NCI-H345 treated with DMSO at 0.1 percent for 48 hours (cell line): ENCODE measurements around the gene DOCK6.
"Not testable (repeated sequence)": the region's sequence is repeated elsewhere in the genome, so short reads cannot be mapped to it uniquely, and the experiment has no call there.

Experiments
- DNase-seq: peaks from one replicate; lab custom pipeline; 2025; ENCODE audit not compliant: unreplicated experiment; lab: John Stamatoyannopoulos, UW

The DOCK6 gene

GRCh38 chr19:11199517-11199916 is 62.8 kb downstream of the DOCK6 start:
- DNase-seq = no peak

DNA sequence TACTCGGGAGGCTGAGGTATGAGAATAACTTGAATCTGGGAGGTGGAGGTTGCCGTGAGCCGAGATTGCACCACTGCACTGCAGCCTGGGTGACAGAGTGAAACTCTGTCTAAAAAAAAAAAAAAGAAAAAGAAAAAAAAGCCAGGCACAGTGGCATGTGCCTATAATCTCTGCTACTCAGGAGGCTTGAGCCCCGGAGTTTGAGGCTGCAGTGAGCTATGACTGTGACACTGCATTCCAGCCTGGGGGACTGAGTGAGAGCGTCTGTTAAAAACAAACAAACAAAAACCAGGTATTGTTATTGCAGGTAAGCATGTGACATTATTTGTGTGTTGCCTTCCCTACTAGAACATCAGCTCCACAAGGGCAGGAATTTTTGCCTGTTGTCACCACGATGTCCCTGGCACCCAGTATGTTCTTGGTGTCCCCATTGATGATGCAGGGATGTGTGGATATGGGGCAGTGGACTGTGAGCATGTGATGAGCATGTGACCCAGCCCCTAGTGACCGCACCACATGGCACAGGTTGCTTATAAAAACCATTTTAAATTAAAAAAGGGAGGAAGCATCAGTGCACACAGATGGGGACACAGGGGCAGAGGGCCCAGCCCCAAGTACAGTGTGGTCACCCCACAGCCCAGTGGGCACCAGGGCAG is 63.4 kb downstream of the DOCK6 start:
- DNase-seq = no peak

DNA sequence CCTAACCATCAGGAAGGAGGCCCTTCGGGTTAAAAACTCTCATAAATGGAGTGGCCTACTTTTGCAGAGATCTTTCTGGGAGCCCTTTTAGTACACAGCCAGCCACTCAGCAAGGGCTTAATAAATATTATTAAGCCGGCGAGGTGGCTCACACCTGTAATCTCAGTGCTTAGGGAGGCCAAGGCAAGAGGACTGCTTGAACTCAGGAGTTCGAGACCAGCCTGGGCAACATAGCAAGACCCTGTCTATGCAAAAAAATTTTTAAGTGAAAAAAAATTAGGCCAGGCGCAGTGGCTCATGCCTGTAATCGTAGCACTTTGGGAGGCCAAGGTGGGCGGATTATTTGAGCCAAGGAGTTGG is 64.2 kb downstream of the DOCK6 start:
- DNase-seq = no peak

- DNase-seq = peak; percentile 3
Measured at GRCh38 chr19:11197291-11198174, 64.8 kb downstream of the DOCK6 start, which contains the start of gene KANK2. Gene KANK2, minus strand, starts transcription at chr19:11197545. Its CDS starts 3,034 bp downstream, at chr19:11194511.

GRCh38 chr19:11196406-11197287 is 65.7 kb downstream of the DOCK6 start:
- no peak for DNase-seq

DNA sequence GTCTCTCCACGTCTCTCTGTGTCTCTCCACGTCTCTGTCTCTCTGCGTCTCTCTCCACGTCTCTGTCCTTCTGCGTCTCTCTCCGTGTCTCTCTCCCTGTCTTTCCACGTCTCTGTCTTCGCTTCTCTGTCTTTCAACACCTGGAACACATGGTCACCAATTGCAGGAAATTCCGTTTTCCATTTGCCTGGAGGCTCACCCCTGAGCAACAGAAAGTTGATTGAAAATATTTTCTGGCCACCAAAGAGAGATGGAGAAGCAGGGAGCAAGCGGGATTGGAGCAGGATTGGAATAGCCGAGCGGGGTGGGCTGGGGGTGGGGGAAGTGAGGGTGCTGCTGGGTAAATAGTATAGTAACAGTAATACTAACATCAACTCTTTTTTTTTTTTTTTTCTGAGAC is 66.6 kb downstream of the DOCK6 start:
- DNase-seq = no peak

- no peak for DNase-seq
Measured at GRCh38 chr19:11194656-11195558, 67.4 kb downstream of the DOCK6 start.

- no peak for DNase-seq
Measured at GRCh38 chr19:11194173-11194572, 68.2 kb downstream of the DOCK6 start.

GRCh38 chr19:11192957-11193939 is 69.1 kb downstream of the DOCK6 start:
- DNase-seq = no peak

DNA sequence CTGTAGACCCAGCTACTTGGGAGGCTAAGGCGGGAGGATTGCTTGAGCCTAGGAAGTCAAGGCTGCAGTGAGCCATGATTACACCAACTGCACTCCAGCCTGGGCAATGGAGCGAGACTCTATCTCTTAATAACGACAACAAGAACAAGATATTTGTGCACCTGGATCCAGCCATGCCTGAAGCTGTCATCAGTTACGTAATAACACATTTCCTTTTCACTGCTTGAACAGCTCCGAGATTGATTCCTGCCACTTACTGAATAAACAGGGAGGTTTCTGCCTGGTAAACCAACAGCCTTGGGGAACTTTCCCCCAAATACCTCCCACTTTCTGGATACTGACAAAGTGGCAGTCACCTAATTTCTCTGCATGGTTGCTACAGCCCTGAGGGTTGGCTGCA is 70.4 kb downstream of the DOCK6 start:
- DNase-seq = no peak

DNA sequence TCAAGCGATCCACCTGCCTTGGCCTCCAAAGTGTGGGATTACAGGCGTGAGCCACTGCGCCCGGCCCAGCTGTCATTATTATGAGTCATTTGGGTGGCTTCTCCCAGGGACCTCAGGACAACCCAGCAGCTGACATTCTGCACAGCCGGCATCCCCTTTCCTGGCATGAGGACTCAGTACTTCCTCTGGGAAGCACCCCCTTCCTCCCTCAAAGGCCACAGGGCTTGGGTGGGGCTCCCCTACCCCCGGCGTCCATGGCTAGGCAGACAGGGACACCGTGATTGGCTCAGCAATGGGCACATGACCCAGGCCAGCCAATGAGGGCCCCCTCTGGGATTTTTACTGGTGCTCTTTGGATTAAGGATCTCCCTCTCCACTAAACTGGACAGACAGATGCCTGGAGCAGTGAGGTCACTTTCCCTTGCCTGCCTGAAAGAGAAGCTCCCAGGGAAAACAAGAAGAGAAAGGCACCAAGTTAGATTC is 71.0 kb downstream of the DOCK6 start:
- no peak for DNase-seq

- DNase-seq = no peak
Measured at GRCh38 chr19:11190501-11190900, 71.8 kb downstream of the DOCK6 start.

- DNase-seq = no peak
Measured at GRCh38 chr19:11187441-11187840, 74.9 kb downstream of the DOCK6 start.

- no peak for DNase-seq
Measured at GRCh38 chr19:11182994-11183393, 79.3 kb downstream of the DOCK6 start.

- DNase-seq = no peak
Measured at GRCh38 chr19:11181488-11181887, 80.8 kb downstream of the DOCK6 start.

DNA sequence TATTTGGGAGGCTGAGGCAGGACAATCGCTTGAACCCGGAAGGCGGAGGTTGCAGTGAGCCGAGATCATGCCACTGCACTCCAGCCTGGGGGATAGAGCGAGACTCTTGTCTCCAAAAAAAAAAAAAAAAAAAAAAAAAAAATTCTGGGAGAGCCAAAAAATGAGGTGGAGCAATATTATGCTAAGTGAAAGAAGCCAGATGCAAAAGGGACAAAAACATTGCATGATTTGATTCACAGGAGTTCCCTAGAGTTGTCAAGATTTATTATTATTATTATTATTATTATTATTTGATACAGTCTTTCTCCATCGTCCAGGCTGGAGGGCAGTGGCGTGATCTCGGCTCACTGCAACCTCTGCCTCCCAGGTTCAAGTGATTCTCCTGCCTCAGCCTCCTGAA is 81.3 kb downstream of the DOCK6 start:
- DNase-seq = not testable (repeated sequence)

DNA sequence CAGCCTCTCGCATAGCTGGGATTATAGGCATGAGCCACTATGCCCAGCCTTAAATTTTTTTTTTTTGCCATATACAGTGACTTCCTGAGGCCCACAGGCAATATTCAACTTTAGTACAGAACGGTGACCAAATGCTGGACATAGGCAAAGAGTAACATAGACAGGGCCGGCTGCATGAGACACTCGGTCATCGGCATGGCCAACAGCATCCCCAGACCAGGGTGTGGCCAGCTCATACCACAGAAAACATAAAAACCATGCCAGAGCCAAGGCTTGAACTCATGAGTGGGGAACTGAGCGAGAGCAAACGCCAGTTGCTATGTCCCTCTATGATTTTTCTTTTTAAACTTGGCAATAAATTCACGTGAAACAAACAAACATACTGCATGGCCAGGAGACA is 82.0 kb downstream of the DOCK6 start:
- no peak for DNase-seq

- no peak for DNase-seq
Measured at GRCh38 chr19:11179716-11180297, 82.5 kb downstream of the DOCK6 start.

- DNase-seq = not testable (repeated sequence)
Measured at GRCh38 chr19:11179145-11179465, 83.2 kb downstream of the DOCK6 start.
